ENCODE results near the gene ZC3H8. TPM values are rescaled to one million over a fixed set of nuclear protein-coding genes. Genes with fewer than 3 reads are reported as not detected.
"Not testable (repeated sequence)": the region's sequence is repeated elsewhere in the genome, so short reads cannot be mapped to it uniquely, and the experiment has no call there.

ZC3H8 gene
- polyA plus RNA-seq, 2 donors = 5.2 to 7.6 TPM

GRCh38 chr2:112283535-112283934 is 28.7 kb upstream of the ZC3H8 start:
- not testable (repeated sequence) for H3K36me3 ChIP-seq (ENCODE audit: control insufficient read depth in 2 of 2, insufficient read depth in 2 of 2, low read length in 1 of 2); H3K9me3 ChIP-seq (ENCODE audit: control insufficient read depth in 2 of 2, insufficient read depth in 1 of 2, low read depth in 1 of 2, low read length in 1 of 2); H3K27me3 ChIP-seq (ENCODE audit: control insufficient read depth in 1 of 2, insufficient read depth in 2 of 2, low read length in 2 of 2); H3K4me1 ChIP-seq (ENCODE audit: control insufficient read depth in 2 of 2, insufficient read depth in 2 of 2, low read length in 1 of 2); H3K27ac ChIP-seq (ENCODE audit: low read depth in 2 of 2, low read length in 1 of 2); H3K4me3 ChIP-seq (ENCODE audit: low read depth in 1 of 2, low read length in 2 of 2)
- WGBS, 2 donors = 79 to 88% methylated on average over 2 of the region's 2 CpGs

GRCh38 chr2:112282066-112282465 is 27.2 kb upstream of the ZC3H8 start:
- not testable (repeated sequence) for H3K27ac ChIP-seq (ENCODE audit: low read depth in 2 of 2, low read length in 1 of 2); H3K4me1 ChIP-seq (ENCODE audit: control insufficient read depth in 2 of 2, insufficient read depth in 2 of 2, low read length in 1 of 2); H3K9me3 ChIP-seq (ENCODE audit: control insufficient read depth in 2 of 2, insufficient read depth in 1 of 2, low read depth in 1 of 2, low read length in 1 of 2); H3K36me3 ChIP-seq (ENCODE audit: control insufficient read depth in 2 of 2, insufficient read depth in 2 of 2, low read length in 1 of 2); H3K27me3 ChIP-seq (ENCODE audit: control insufficient read depth in 1 of 2, insufficient read depth in 2 of 2, low read length in 2 of 2); H3K4me3 ChIP-seq (ENCODE audit: low read depth in 1 of 2, low read length in 2 of 2)
- 95 to 96% methylated on average over 4 of the region's 4 CpGs for WGBS, 2 donors

- no peaks in the 10 kb centered on the region for H3K9me3 ChIP-seq (ENCODE audit: control insufficient read depth in 2 of 2, insufficient read depth in 1 of 2, low read depth in 1 of 2, low read length in 1 of 2)
- no peaks in the 10 kb centered on the region for H3K36me3 ChIP-seq (ENCODE audit: control insufficient read depth in 2 of 2, insufficient read depth in 2 of 2, low read length in 1 of 2)
- no peaks in the 10 kb centered on the region for H3K4me1 ChIP-seq (ENCODE audit: control insufficient read depth in 2 of 2, insufficient read depth in 2 of 2, low read length in 1 of 2)
- H3K27ac ChIP-seq (ENCODE audit: low read depth in 2 of 2, low read length in 1 of 2) = no peak overlapping the region
- WGBS, 2 donors = 83% methylated on average over 5 of the region's 5 CpGs
- no peaks in the 10 kb centered on the region for H3K27me3 ChIP-seq (ENCODE audit: control insufficient read depth in 1 of 2, insufficient read depth in 2 of 2, low read length in 2 of 2)
- no peak overlapping the region for H3K4me3 ChIP-seq (ENCODE audit: low read depth in 1 of 2, low read length in 2 of 2)
Observed at GRCh38 chr2:112277596-112278220, 22.9 kb upstream of the ZC3H8 start.

GRCh38 chr2:112276954-112277353 is 22.1 kb upstream of the ZC3H8 start:
- no peak overlapping the region for H3K27ac ChIP-seq (ENCODE audit: low read depth in 2 of 2, low read length in 1 of 2)
- no peaks in the 10 kb centered on the region for H3K9me3 ChIP-seq (ENCODE audit: control insufficient read depth in 2 of 2, insufficient read depth in 1 of 2, low read depth in 1 of 2, low read length in 1 of 2)
- no peak overlapping the region for H3K4me3 ChIP-seq (ENCODE audit: low read depth in 1 of 2, low read length in 2 of 2)
- no peaks in the 10 kb centered on the region for H3K4me1 ChIP-seq (ENCODE audit: control insufficient read depth in 2 of 2, insufficient read depth in 2 of 2, low read length in 1 of 2)
- 53 to 58% methylated on average over 5 of the region's 5 CpGs for WGBS, 2 donors
- no peaks in the 10 kb centered on the region for H3K27me3 ChIP-seq (ENCODE audit: control insufficient read depth in 1 of 2, insufficient read depth in 2 of 2, low read length in 2 of 2)
- no peaks in the 10 kb centered on the region for H3K36me3 ChIP-seq (ENCODE audit: control insufficient read depth in 2 of 2, insufficient read depth in 2 of 2, low read length in 1 of 2)

- 1% methylated on average over 56 to 66 of the region's 66 CpGs for WGBS, 2 donors
- Histone ChIP-seq H3K4me3 (ENCODE audit: low read depth in 1 of 2, low read length in 2 of 2) (peak overlapping the region; percentile 77 to 95), H3K9me3 (ENCODE audit: control insufficient read depth in 2 of 2, insufficient read depth in 1 of 2, low read depth in 1 of 2, low read length in 1 of 2) (no peaks in the 10 kb centered on the region), H3K27me3 (ENCODE audit: control insufficient read depth in 1 of 2, insufficient read depth in 2 of 2, low read length in 2 of 2) (no peaks in the 10 kb centered on the region), H3K4me1 (ENCODE audit: control insufficient read depth in 2 of 2, insufficient read depth in 2 of 2, low read length in 1 of 2) (no peaks in the 10 kb centered on the region), H3K36me3 (ENCODE audit: control insufficient read depth in 2 of 2, insufficient read depth in 2 of 2, low read length in 1 of 2) (no peaks in the 10 kb centered on the region), H3K27ac (ENCODE audit: low read depth in 2 of 2, low read length in 1 of 2) (peak overlapping the region; percentile 99 to 100)
Observed at GRCh38 chr2:112275887-112276773, 21.3 kb upstream of the ZC3H8 start.

GRCh38 chr2:112275311-112275886 is 20.6 kb upstream of the ZC3H8 start, which contains the start of gene ZC3H6:
Gene ZC3H6 (plus strand): TSS chr2:112275597. CDS start chr2:112275995, 398 bp downstream.
- WGBS, 2 donors = 0% methylated on average over 52 to 60 of the region's 60 CpGs
- Histone ChIP-seq H3K4me3 (ENCODE audit: low read depth in 1 of 2, low read length in 2 of 2) (peak within 1 kb of the TSS; percentile 77 to 95), H3K27me3 (ENCODE audit: control insufficient read depth in 1 of 2, insufficient read depth in 2 of 2, low read length in 2 of 2) (no peaks in the 10 kb centered on the region), H3K36me3 (ENCODE audit: control insufficient read depth in 2 of 2, insufficient read depth in 2 of 2, low read length in 1 of 2) (no peaks in the 10 kb centered on the region), H3K9me3 (ENCODE audit: control insufficient read depth in 2 of 2, insufficient read depth in 1 of 2, low read depth in 1 of 2, low read length in 1 of 2) (no peaks in the 10 kb centered on the region), H3K27ac (ENCODE audit: low read depth in 2 of 2, low read length in 1 of 2) (peak within 1 kb of the TSS; percentile 99 to 100), H3K4me1 (ENCODE audit: control insufficient read depth in 2 of 2, insufficient read depth in 2 of 2, low read length in 1 of 2) (no peaks in the 10 kb centered on the region)

- Histone ChIP-seq H3K36me3 (ENCODE audit: control insufficient read depth in 2 of 2, insufficient read depth in 2 of 2, low read length in 1 of 2) (no peaks in the 10 kb centered on the region), H3K27me3 (ENCODE audit: control insufficient read depth in 1 of 2, insufficient read depth in 2 of 2, low read length in 2 of 2) (no peaks in the 10 kb centered on the region), H3K4me3 (ENCODE audit: low read depth in 1 of 2, low read length in 2 of 2) (no peak overlapping the region), H3K4me1 (ENCODE audit: control insufficient read depth in 2 of 2, insufficient read depth in 2 of 2, low read length in 1 of 2) (no peaks in the 10 kb centered on the region), H3K9me3 (ENCODE audit: control insufficient read depth in 2 of 2, insufficient read depth in 1 of 2, low read depth in 1 of 2, low read length in 1 of 2) (no peaks in the 10 kb centered on the region), H3K27ac (ENCODE audit: low read depth in 2 of 2, low read length in 1 of 2) (no peak overlapping the region)
- WGBS, 2 donors = 92 to 95% methylated on average over 5 of the region's 5 CpGs
Observed at GRCh38 chr2:112273349-112273748, 18.5 kb upstream of the ZC3H8 start.

GRCh38 chr2:112272669-112273068 is 17.8 kb upstream of the ZC3H8 start:
- H3K27me3 ChIP-seq (ENCODE audit: control insufficient read depth in 1 of 2, insufficient read depth in 2 of 2, low read length in 2 of 2) = no peaks in the 10 kb centered on the region
- no peak overlapping the region for H3K4me3 ChIP-seq (ENCODE audit: low read depth in 1 of 2, low read length in 2 of 2)
- no peaks in the 10 kb centered on the region for H3K36me3 ChIP-seq (ENCODE audit: control insufficient read depth in 2 of 2, insufficient read depth in 2 of 2, low read length in 1 of 2)
- H3K27ac ChIP-seq (ENCODE audit: low read depth in 2 of 2, low read length in 1 of 2) = no peak overlapping the region
- H3K4me1 ChIP-seq (ENCODE audit: control insufficient read depth in 2 of 2, insufficient read depth in 2 of 2, low read length in 1 of 2) = no peaks in the 10 kb centered on the region
- 86 to 87% methylated on average over 5 of the region's 5 CpGs for WGBS, 2 donors
- H3K9me3 ChIP-seq (ENCODE audit: control insufficient read depth in 2 of 2, insufficient read depth in 1 of 2, low read depth in 1 of 2, low read length in 1 of 2) = no peaks in the 10 kb centered on the region

GRCh38 chr2:112268547-112268946 is 13.7 kb upstream of the ZC3H8 start:
- H3K27me3 ChIP-seq (ENCODE audit: control insufficient read depth in 1 of 2, insufficient read depth in 2 of 2, low read length in 2 of 2) = no peaks in the 10 kb centered on the region
- no peaks in the 10 kb centered on the region for H3K9me3 ChIP-seq (ENCODE audit: control insufficient read depth in 2 of 2, insufficient read depth in 1 of 2, low read depth in 1 of 2, low read length in 1 of 2)
- no peaks in the 10 kb centered on the region for H3K4me1 ChIP-seq (ENCODE audit: control insufficient read depth in 2 of 2, insufficient read depth in 2 of 2, low read length in 1 of 2)
- no peak overlapping the region for H3K4me3 ChIP-seq (ENCODE audit: low read depth in 1 of 2, low read length in 2 of 2)
- 86 to 91% methylated on average over 1 of the region's 1 CpG for WGBS, 2 donors
- no peaks in the 10 kb centered on the region for H3K36me3 ChIP-seq (ENCODE audit: control insufficient read depth in 2 of 2, insufficient read depth in 2 of 2, low read length in 1 of 2)
- no peak overlapping the region for H3K27ac ChIP-seq (ENCODE audit: low read depth in 2 of 2, low read length in 1 of 2)
